Lower leg skin (tissue), 4 donors: ENCODE data around the gene KCTD20. TPM values are rescaled to one million over a fixed set of nuclear protein-coding genes. Genes with fewer than 3 reads are reported as not detected.

Experiments used
- DNase-seq, 2 donors: peaks; one replicate each; pipeline ENCODE4 v3.0.0-alpha.2; 2019; ENCODE audit warnings: low spot score in 2 of 2
- H3K4me3 ChIP-seq: fragments of 200-600 bp; sonication (generic); 2 replicates; pipeline ENCODE4 v1.5.1; 2017; ENCODE audit warnings: mild to moderate bottlenecking, low read depth; ENCODE audit not compliant: poor library complexity, severe bottlenecking
- POLR2A ChIP-seq, 2 donors: fragments of 450-650 bp; IDR thresholded peaks; one replicate each; pipeline ENCODE4 v1.6.1; 2016 to 2017; ENCODE audit warnings: antibody characterized with exemption in 2 of 2, mild to moderate bottlenecking in 1 of 2, moderate library complexity in 1 of 2
- WGBS, 2 donors: methylation state at CpG; one replicate each; pipeline ENCODE4 v1.1.5; 2018; 5-methylcytosine and 5-hydroxymethylcytosine counted together
- intact Hi-C: fragments of 100-400 bp; cut with DNase I; formaldehyde crosslinking; loops from one replicate; pipeline ENCODE4 v1.15.0; 2023; ENCODE audit warnings: low total_unique reads
- total RNA-seq, 4 donors: library from RNA; depleted of rRNA; stranded (reverse); fragments of >200 nt; gene quantifications; one replicate each; pipeline ENCODE4 v1.1.0, GENCODE V29; 2016
- TF ChIP-seq, protein P1 (sequence below), 3 donors: fragments of 450-650 bp; IDR thresholded peaks; one replicate each; pipeline ENCODE4 v1.5.1; 2016; ENCODE audit warnings: antibody characterized with exemption in 3 of 3, mild to moderate bottlenecking in 3 of 3, moderate library complexity in 2 of 3

Gene KCTD20
- total RNA-seq, 4 donors from 2014 or later: 48.5 to 84.1 (median 56.8) TPM

DNA sequence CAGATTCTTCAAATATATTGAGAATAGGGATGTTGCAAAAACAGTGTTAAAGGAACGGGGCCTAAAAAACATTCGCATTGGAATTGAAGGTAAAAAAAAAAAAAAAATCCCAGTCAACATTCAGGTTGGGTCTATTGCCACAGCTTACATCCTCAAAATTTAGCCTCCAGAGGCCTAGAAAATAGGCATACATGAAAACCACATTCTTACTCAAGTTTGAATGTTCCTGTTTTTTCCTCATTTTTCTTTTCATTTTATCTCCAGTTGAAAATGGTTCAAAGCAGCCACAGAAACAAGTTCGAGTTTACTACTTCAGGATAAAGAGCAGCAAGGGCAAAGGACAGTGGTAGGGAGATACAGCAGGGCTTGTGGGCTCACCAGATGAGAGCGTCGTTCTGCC is 41.9 kb downstream of the KCTD20 start:
- intact Hi-C loops: no loop called here
- DNase-seq: no peak
- TF ChIP-seq POLR2A (IDR thresholded peaks at IDR 0.05): no peak
- TF ChIP-seq, protein P1, sequence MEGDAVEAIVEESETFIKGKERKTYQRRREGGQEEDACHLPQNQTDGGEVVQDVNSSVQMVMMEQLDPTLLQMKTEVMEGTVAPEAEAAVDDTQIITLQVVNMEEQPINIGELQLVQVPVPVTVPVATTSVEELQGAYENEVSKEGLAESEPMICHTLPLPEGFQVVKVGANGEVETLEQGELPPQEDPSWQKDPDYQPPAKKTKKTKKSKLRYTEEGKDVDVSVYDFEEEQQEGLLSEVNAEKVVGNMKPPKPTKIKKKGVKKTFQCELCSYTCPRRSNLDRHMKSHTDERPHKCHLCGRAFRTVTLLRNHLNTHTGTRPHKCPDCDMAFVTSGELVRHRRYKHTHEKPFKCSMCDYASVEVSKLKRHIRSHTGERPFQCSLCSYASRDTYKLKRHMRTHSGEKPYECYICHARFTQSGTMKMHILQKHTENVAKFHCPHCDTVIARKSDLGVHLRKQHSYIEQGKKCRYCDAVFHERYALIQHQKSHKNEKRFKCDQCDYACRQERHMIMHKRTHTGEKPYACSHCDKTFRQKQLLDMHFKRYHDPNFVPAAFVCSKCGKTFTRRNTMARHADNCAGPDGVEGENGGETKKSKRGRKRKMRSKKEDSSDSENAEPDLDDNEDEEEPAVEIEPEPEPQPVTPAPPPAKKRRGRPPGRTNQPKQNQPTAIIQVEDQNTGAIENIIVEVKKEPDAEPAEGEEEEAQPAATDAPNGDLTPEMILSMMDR (IDR thresholded peaks at IDR 0.05): no peak
- no peak overlapping the region for H3K4me3 ChIP-seq
- WGBS, 2 donors: 85 to 92% methylated on average over 5 of the region's 5 CpGs

DNA sequence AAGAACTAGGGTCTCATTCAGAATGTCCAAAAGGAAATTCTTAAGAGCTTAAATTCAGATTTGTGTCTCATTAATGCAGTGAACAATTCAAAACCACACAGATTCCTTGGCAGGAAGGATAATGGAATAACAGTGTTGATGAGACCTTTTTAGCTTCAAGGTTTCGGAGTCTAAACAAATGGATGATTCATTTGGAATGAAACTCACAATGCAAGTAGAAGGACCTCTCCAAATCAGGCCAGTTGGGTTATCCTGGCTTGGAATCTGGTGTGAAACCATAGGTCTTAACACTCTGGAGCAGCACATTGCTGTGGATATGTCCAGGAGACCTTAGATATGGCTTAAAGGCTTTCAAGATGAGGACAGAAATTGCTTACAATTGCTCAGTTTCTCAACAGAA is 44.9 kb downstream of the KCTD20 start:
- intact Hi-C loops: no loop called here
- H3K4me3 ChIP-seq: no peak overlapping the region
- TF ChIP-seq, protein P1 (IDR thresholded peaks at IDR 0.05): no peak
- TF ChIP-seq POLR2A (IDR thresholded peaks at IDR 0.05): no peak
- no peak for DNase-seq
- 86 to 88% methylated on average over 1 of the region's 1 CpG for WGBS, 2 donors

DNA sequence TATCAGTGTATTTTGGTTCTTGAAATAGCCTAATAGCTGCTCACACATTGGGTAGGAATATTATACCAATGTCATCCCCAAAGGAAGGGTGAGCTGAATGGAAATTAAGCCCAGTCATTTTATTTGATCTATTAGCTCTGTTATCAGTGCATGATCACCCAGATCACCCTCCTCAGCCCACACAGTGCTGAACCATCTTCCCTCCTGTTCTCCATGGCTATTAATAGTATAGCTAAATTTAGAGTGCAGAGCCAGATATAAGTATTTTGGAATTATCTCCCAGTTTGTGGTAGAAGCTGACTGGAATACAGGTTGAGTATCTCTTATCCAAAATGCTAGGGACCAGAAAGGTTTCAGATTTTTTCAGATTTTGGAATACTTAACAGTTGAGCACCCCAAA is 45.4 kb downstream of the KCTD20 start:
- H3K4me3 ChIP-seq: no peak overlapping the region
- DNase-seq: no peak
- intact Hi-C loops: no loop called here
- TF ChIP-seq, protein P1 (IDR thresholded peaks at IDR 0.05): no peak
- no peak for TF ChIP-seq POLR2A (IDR thresholded peaks at IDR 0.05)

DNA sequence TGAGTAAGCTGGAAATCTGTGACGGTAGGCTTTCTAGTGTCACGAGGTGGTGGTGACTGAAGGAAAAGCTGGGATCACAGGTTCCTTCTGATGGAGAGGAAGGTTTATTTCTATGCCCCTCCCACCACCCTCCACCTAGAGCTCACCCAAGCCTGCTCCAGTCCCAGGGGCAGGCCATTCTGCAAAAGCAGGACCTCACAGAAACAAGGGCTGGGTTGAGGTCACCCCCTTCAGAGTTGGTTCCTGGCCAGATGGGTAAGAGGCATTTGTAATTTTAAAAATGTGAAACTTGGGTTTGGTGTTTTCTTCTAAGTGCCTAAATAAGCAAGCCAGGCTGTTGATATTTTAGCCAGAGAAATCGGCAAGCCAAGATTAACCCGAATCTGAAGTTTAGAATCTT is 46.6 kb downstream of the KCTD20 start:
- 83 to 85% methylated on average over 4 of the region's 4 CpGs for WGBS, 2 donors
- intact Hi-C loops: no loop called here
- no peak for DNase-seq
- TF ChIP-seq, protein P1 (IDR thresholded peaks at IDR 0.05): no peak
- no peak for TF ChIP-seq POLR2A (IDR thresholded peaks at IDR 0.05)
- no peak overlapping the region for H3K4me3 ChIP-seq

DNA sequence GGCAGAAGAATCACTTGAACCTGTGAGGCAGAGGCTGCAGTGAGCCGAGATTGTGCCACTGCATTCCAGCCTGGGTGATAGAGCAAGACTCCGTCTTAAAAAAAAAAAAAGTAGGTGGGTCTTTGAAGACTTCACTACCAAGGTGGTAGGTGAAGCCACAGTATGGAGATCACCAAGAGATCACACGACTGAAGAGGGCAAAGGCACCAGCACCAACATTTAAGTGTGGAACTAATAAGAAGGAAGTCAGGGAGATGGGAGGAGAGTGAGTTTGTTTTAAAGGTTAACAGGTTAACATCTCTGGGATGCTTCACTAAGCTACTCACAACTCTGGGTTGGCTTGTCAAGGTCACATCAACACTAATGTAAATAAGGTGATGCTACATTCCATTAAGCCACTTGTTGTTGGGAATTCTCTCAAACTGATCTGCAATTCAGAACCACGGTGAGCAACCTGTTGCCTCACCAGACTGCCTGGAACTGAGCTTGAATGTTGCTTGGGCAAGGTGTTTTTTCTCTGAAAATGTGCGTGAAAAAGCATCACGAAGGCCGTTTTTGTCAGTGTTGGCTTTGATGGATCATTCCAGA is 48.7 kb downstream of the KCTD20 start:
- WGBS, 2 donors: 92 to 96% methylated on average over 7 of the region's 7 CpGs

More for the DNA sequence above, 48.7 kb downstream of the KCTD20 start:
- no peak overlapping the region for H3K4me3 ChIP-seq
- intact Hi-C loops: no loop called here
- no peak for DNase-seq
- no peak for TF ChIP-seq POLR2A (IDR thresholded peaks at IDR 0.05)
- TF ChIP-seq, protein P1 (IDR thresholded peaks at IDR 0.05): no peak
